H9 (cell line): ENCODE results near the gene CACNG5. TPM values are rescaled to one million over a fixed set of nuclear protein-coding genes. Genes with fewer than 3 reads are reported as not detected.

Experiments
- DNase-seq: peaks from one replicate; pipeline ENCODE4 v3.0.0-alpha.2; 2017
- H2AFZ ChIP-seq: one replicate; pipeline ENCODE4 v1.6.1; 2013; ENCODE audit warnings: mild to moderate bottlenecking, low read length, control low read depth, moderate library complexity
- H2AK5ac ChIP-seq: 2 replicates; pipeline ENCODE4 v1.6.1; 2013; ENCODE audit warnings: low read length, control low read depth, mixed read lengths; ENCODE audit not compliant: insufficient read length
- H2BK120ac ChIP-seq: one replicate; pipeline ENCODE4 v1.6.1; 2013; ENCODE audit warnings: low read depth, mild to moderate bottlenecking, low read length, control low read depth, inconsistent platforms; ENCODE audit not compliant: poor library complexity, severe bottlenecking
- H2BK12ac ChIP-seq: 2 replicates; pipeline ENCODE4 v1.6.1; 2013; ENCODE audit warnings: low read length, control low read depth, mixed read lengths, low read depth; ENCODE audit not compliant: insufficient read length
- H2BK15ac ChIP-seq: 2 replicates; pipeline ENCODE4 v1.6.1; 2013; ENCODE audit warnings: low read depth, low read length, control low read depth
- H2BK20ac ChIP-seq: one replicate; pipeline ENCODE4 v1.6.1; 2013; ENCODE audit warnings: low read depth, mild to moderate bottlenecking, low read length, control low read depth, inconsistent platforms; ENCODE audit not compliant: poor library complexity, severe bottlenecking
- H2BK5ac ChIP-seq: 2 replicates; pipeline ENCODE4 v1.6.1; 2013; ENCODE audit warnings: low read length, control low read depth, mixed read lengths; ENCODE audit not compliant: insufficient read length
- H3K14ac ChIP-seq: 2 replicates; pipeline ENCODE4 v1.6.1; 2013; ENCODE audit warnings: low read length, control low read depth; ENCODE audit not compliant: insufficient read depth
- H3K18ac ChIP-seq: 2 replicates; pipeline ENCODE4 v1.6.1; 2013; ENCODE audit warnings: low read depth, mild to moderate bottlenecking, mixed read lengths, low read length, control low read depth; ENCODE audit not compliant: insufficient read length
- H3K23ac ChIP-seq: 2 replicates; pipeline ENCODE4 v1.6.1; 2013; ENCODE audit warnings: low read length, control low read depth, mixed read lengths, low read depth; ENCODE audit not compliant: insufficient read length
- H3K23me2 ChIP-seq: 2 replicates; pipeline ENCODE4 v1.6.1; 2013; ENCODE audit warnings: low read depth, mild to moderate bottlenecking, mixed read lengths, low read length, control low read depth; ENCODE audit not compliant: insufficient read length, poor library complexity, severe bottlenecking
- H3K27ac ChIP-seq: 2 replicates; pipeline ENCODE4 v1.5.1; 2013; ENCODE audit warnings: low read length, control low read depth, mixed read lengths, low read depth; ENCODE audit not compliant: insufficient read length
- H3K27me3 ChIP-seq: 2 replicates; pipeline ENCODE4 v1.6.1; 2013; ENCODE audit warnings: low read length, control low read depth, inconsistent platforms; ENCODE audit not compliant: insufficient read depth
- H3K4ac ChIP-seq: 2 replicates; pipeline ENCODE4 v1.6.1; 2013; ENCODE audit warnings: low read depth, mild to moderate bottlenecking, control low read depth, inconsistent platforms, low read length, moderate library complexity
- H3K4me1 ChIP-seq: 2 replicates; pipeline ENCODE4 v1.6.1; 2013; ENCODE audit warnings: low read length, control low read depth, inconsistent platforms; ENCODE audit not compliant: insufficient read depth
- H3K4me2 ChIP-seq: 2 replicates; pipeline ENCODE4 v1.6.1; 2013; ENCODE audit warnings: low read length, control low read depth, mixed read lengths; ENCODE audit not compliant: insufficient read length, insufficient read depth
- H3K56ac ChIP-seq: 2 replicates; pipeline ENCODE4 v1.6.1; 2013; ENCODE audit warnings: low read depth, mild to moderate bottlenecking, mixed read lengths, low read length, control low read depth; ENCODE audit not compliant: insufficient read length
- H3K79me1 ChIP-seq: 2 replicates; pipeline ENCODE4 v1.6.1; 2013; ENCODE audit warnings: low read depth, mild to moderate bottlenecking, moderate library complexity, low read length, control low read depth, inconsistent platforms; ENCODE audit not compliant: insufficient read depth, poor library complexity, severe bottlenecking
- H3K79me2 ChIP-seq: 2 replicates; pipeline ENCODE4 v1.6.1; 2013; ENCODE audit warnings: low read length, control low read depth, inconsistent platforms; ENCODE audit not compliant: insufficient read depth
- H3K9ac ChIP-seq: 2 replicates; pipeline ENCODE4 v1.6.1; 2013; ENCODE audit warnings: low read length, control low read depth, mixed read lengths; ENCODE audit not compliant: insufficient read length; ENCODE audit errors: extremely low read depth
- H3K9me3 ChIP-seq: one replicate; pipeline ENCODE4 v1.6.1; 2013; ENCODE audit warnings: low read depth, low read length, inconsistent platforms; ENCODE audit not compliant: control insufficient read depth
- H3T11ph ChIP-seq: one replicate; pipeline ENCODE4 v1.6.1; 2013; ENCODE audit warnings: mild to moderate bottlenecking, low read length, control low read depth, inconsistent platforms
- H4K20me1 ChIP-seq: one replicate; pipeline ENCODE4 v1.6.1; 2013; ENCODE audit not compliant: control insufficient read depth, insufficient read length, insufficient read depth
- H4K5ac ChIP-seq: 2 replicates; pipeline ENCODE4 v1.6.1; 2013; ENCODE audit warnings: low read depth, mild to moderate bottlenecking, mixed read lengths, low read length, control low read depth; ENCODE audit not compliant: insufficient read length
- H4K8ac ChIP-seq: replicated peaks from 2 replicates; pipeline ENCODE4 v1.6.1; 2013; ENCODE audit warnings: low read length, control low read depth, mixed read lengths, low read depth; ENCODE audit not compliant: insufficient read length
- H4K91ac ChIP-seq: 2 replicates; pipeline ENCODE4 v1.6.1; 2013; ENCODE audit warnings: low read depth, mild to moderate bottlenecking, moderate library complexity, mixed read lengths, low read length, control low read depth; ENCODE audit not compliant: insufficient read length
- H3K27ac Mint-ChIP-seq, 3 experiments: 2 replicates in 2 of 3; 3 replicates in 1 of 3; pipeline ENCODE4 v1.8.0; 2020 to 2021; ENCODE audit warnings: mixed read lengths in 3 of 3, mild to moderate bottlenecking in 1 of 3, moderate library complexity in 1 of 3
- H3K27me3 Mint-ChIP-seq: 2 replicates; pipeline ENCODE4 v1.8.0; 2021; ENCODE audit warnings: low read depth, mild to moderate bottlenecking, moderate library complexity, mixed read lengths
- H3K36me3 Mint-ChIP-seq, 3 experiments: 2 replicates in 2 of 3; 3 replicates in 1 of 3; pipeline ENCODE4 v1.8.0; 2020 to 2021; ENCODE audit warnings: low read depth in 3 of 3, mixed read lengths in 3 of 3; ENCODE audit not compliant: insufficient read depth in 1 of 3
- H3K4me1 Mint-ChIP-seq, 2 experiments: 2 replicates each; pipeline ENCODE4 v1.8.0; 2020; ENCODE audit warnings: mixed read lengths in 2 of 2
- H3K4me3 Mint-ChIP-seq, 2 experiments: 2 replicates in 1 of 2; 3 replicates in 1 of 2; pipeline ENCODE4 v1.8.0; 2020 to 2021; ENCODE audit warnings: mild to moderate bottlenecking in 2 of 2, mixed read lengths in 2 of 2, moderate library complexity in 1 of 2
- H3K9me3 Mint-ChIP-seq, 2 experiments: 2 replicates in 1 of 2; 3 replicates in 1 of 2; pipeline ENCODE4 v1.8.0; 2020; ENCODE audit warnings: mild to moderate bottlenecking in 2 of 2, mixed read lengths in 2 of 2, moderate library complexity in 1 of 2
- CTCF ChIP-seq: fragments of 200-600 bp; sonication (generic); conservative IDR thresholded peaks from 3 replicates; pipeline ENCODE4 v1.8.0; 2021; ENCODE audit warnings: antibody characterized with exemption, mild to moderate bottlenecking
- WGBS: extraction: QIAGEN DNeasy Blood & Tissue Kit; methylation state at CpG from one replicate; pipeline ENCODE4 v1.1.7; 2013; ENCODE audit warnings: missing lambda C conversion rate, low lambda C conversion rate, mixed read lengths; ENCODE audit not compliant: insufficient read length; ENCODE audit errors: extremely low coverage; 5-methylcytosine and 5-hydroxymethylcytosine counted together
- total RNA-seq: library from RNA; stranded (reverse); gene quantifications from 2 replicates; pipeline ENCODE4 v1.2.1, GENCODE V29; 2021

Gene CACNG5
- total RNA-seq, 1 experiment from 2014 or later: 1.6 TPM

- Histone ChIP-seq H2BK120ac (no peak overlapping the region), H3K4me1 (no peaks in the 10 kb centered on the region), H4K20me1 (no peaks in the 10 kb centered on the region), H3K14ac (no peak overlapping the region), H3K4me2 (no peak overlapping the region), H4K91ac (no peak overlapping the region), H3K9ac (no peak overlapping the region), H3K56ac (no peak overlapping the region), H2BK20ac (no peak overlapping the region), H2BK5ac (no peak overlapping the region), H2AK5ac (no peak overlapping the region), H3K23ac (no peak overlapping the region), H3K79me2 (no peaks in the 10 kb centered on the region), H2BK15ac (no peak overlapping the region), H3T11ph (no peak overlapping the region), H3K9me3 (no peaks in the 10 kb centered on the region), H2BK12ac (no peak overlapping the region), H3K79me1 (no peaks in the 10 kb centered on the region), H3K27me3 (no peaks in the 10 kb centered on the region), H3K23me2 (no peaks in the 10 kb centered on the region), H4K5ac (no peak overlapping the region), H4K8ac (no peak overlapping the region), H2AFZ (no peak overlapping the region), H3K27ac (no peak overlapping the region), H3K18ac (no peak overlapping the region), H3K4ac (no peak overlapping the region)
- Mint-ChIP-seq H3K9me3 (no peaks in the 10 kb centered on the region), H3K36me3 (no peaks in the 10 kb centered on the region), H3K4me3 (no peak overlapping the region), H3K27me3 (peaks cover 17% of the 10 kb centered on the region), H3K27ac (no peak overlapping the region), H3K4me1 (peaks cover 0 to 6% of the 10 kb centered on the region in 2 experiments; a peak in 1 of 4 replicates)
- TF ChIP-seq CTCF: peak; percentile 93
- peak; percentile 85 for DNase-seq
- WGBS: no CpG with 5 or more reads among the region's 20 CpGs
These were observed 71.7 kb downstream of the CACNG5 start for GRCh38 chr17:66906321-66907278.
